Duodenal mucosa (tissue), 2 donors: ENCODE results near the gene FRMD4A.
"Not testable (repeated sequence)": the region's sequence is repeated elsewhere in the genome, so short reads cannot be mapped to it uniquely, and the experiment has no call there.

Experiments used
- H3K27ac ChIP-seq: one replicate; pipeline ENCODE4 v1.7.0; 2013; ENCODE audit warnings: low read depth, low read length
- H3K27me3 ChIP-seq, 2 donors: one replicate each; pipeline ENCODE4 v1.7.0; 2013; ENCODE audit warnings: low read length in 2 of 2, control low read depth in 1 of 2; ENCODE audit not compliant: insufficient read depth in 2 of 2, control insufficient read depth in 1 of 2
- H3K36me3 ChIP-seq, 2 donors: one replicate each; pipeline ENCODE4 v1.7.0; 2013; ENCODE audit warnings: low read length in 2 of 2, control low read depth in 1 of 2; ENCODE audit not compliant: insufficient read depth in 2 of 2, control insufficient read depth in 1 of 2
- H3K4me1 ChIP-seq, 2 donors: one replicate each; pipeline ENCODE4 v1.7.0; 2013; ENCODE audit warnings: low read length in 2 of 2, control low read depth in 1 of 2; ENCODE audit not compliant: insufficient read depth in 2 of 2, control insufficient read depth in 1 of 2
- H3K4me3 ChIP-seq, 2 donors: one replicate each; pipeline ENCODE4 v1.7.0; 2013; ENCODE audit warnings: low read length in 2 of 2, low read depth in 1 of 2
- H3K9ac ChIP-seq, 2 donors: one replicate each; pipeline ENCODE4 v1.7.0; 2013; ENCODE audit warnings: low read length in 2 of 2, low read depth in 1 of 2
- H3K9me3 ChIP-seq, 2 donors: one replicate each; pipeline ENCODE4 v1.7.0; 2013; ENCODE audit warnings: low read length in 2 of 2, control low read depth in 1 of 2; ENCODE audit not compliant: control insufficient read depth in 1 of 2

Gene FRMD4A

GRCh38 chr10:14050598-14050997 lies 280.1 kb downstream of the FRMD4A start:
- Histone ChIP-seq H3K36me3 (no peaks in the 10 kb centered on the region), H3K9ac (no peak overlapping the region), H3K4me3 (no peak overlapping the region), H3K27ac (no peak overlapping the region), H3K9me3 (no peaks in the 10 kb centered on the region), H3K4me1 (no peaks in the 10 kb centered on the region), H3K27me3 (no peaks in the 10 kb centered on the region)

GRCh38 chr10:14048930-14049613 lies 281.7 kb downstream of the FRMD4A start:
- Histone ChIP-seq H3K27ac (no peak overlapping the region), H3K27me3 (no peaks in the 10 kb centered on the region), H3K4me3 (no peak overlapping the region), H3K9me3 (no peaks in the 10 kb centered on the region), H3K36me3 (no peaks in the 10 kb centered on the region), H3K4me1 (no peaks in the 10 kb centered on the region), H3K9ac (no peak overlapping the region)

GRCh38 chr10:14047431-14047830 lies 283.3 kb downstream of the FRMD4A start:
- Histone ChIP-seq H3K27me3 (no peaks in the 10 kb centered on the region), H3K9me3 (no peaks in the 10 kb centered on the region), H3K9ac (no peak overlapping the region), H3K36me3 (no peaks in the 10 kb centered on the region), H3K4me3 (no peak overlapping the region), H3K27ac (no peak overlapping the region), H3K4me1 (no peaks in the 10 kb centered on the region)

GRCh38 chr10:14042051-14042450 lies 288.7 kb downstream of the FRMD4A start:
- not testable (repeated sequence) for H3K4me3 ChIP-seq, H3K4me1 ChIP-seq, H3K27me3 ChIP-seq, H3K9ac ChIP-seq, H3K9me3 ChIP-seq, H3K36me3 ChIP-seq, H3K27ac ChIP-seq

GRCh38 chr10:14040787-14041631 lies 289.7 kb downstream of the FRMD4A start:
- Histone ChIP-seq H3K4me3 (peak overlapping the region in 1 of 2 donors; percentile 4), H3K4me1 (peaks cover 0 to 6% of the 10 kb centered on the region in 2 donors), H3K27ac (no peak overlapping the region), H3K9me3 (no peaks in the 10 kb centered on the region), H3K9ac (no peak overlapping the region), H3K36me3 (no peaks in the 10 kb centered on the region), H3K27me3 (no peaks in the 10 kb centered on the region)

- H3K9ac ChIP-seq = no peak overlapping the region
- no peak overlapping the region for H3K4me3 ChIP-seq
- H3K4me1 ChIP-seq = peaks cover 0 to 6% of the 10 kb centered on the region in 2 donors
- H3K27me3 ChIP-seq = no peaks in the 10 kb centered on the region
- no peaks in the 10 kb centered on the region for H3K36me3 ChIP-seq
- H3K9me3 ChIP-seq = no peaks in the 10 kb centered on the region
- no peak overlapping the region for H3K27ac ChIP-seq
These were observed 290.6 kb downstream of the FRMD4A start for GRCh38 chr10:14039968-14040668.

- Histone ChIP-seq H3K36me3 (no peaks in the 10 kb centered on the region), H3K4me1 (peaks cover 0 to 4% of the 10 kb centered on the region in 2 donors), H3K27me3 (no peaks in the 10 kb centered on the region), H3K27ac (no peak overlapping the region), H3K4me3 (no peak overlapping the region), H3K9ac (no peak overlapping the region), H3K9me3 (no peaks in the 10 kb centered on the region)
These were observed 294.5 kb downstream of the FRMD4A start for GRCh38 chr10:14036233-14036632.

GRCh38 chr10:14035506-14035905 lies 295.2 kb downstream of the FRMD4A start:
- Histone ChIP-seq H3K4me1 (peaks cover 0 to 4% of the 10 kb centered on the region in 2 donors), H3K27me3 (no peaks in the 10 kb centered on the region)

GRCh38 chr10:14032406-14032998 lies 298.2 kb downstream of the FRMD4A start:
- Histone ChIP-seq H3K27me3 (no peaks in the 10 kb centered on the region), H3K9me3 (no peaks in the 10 kb centered on the region), H3K36me3 (no peaks in the 10 kb centered on the region), H3K27ac (no peak overlapping the region), H3K4me1 (peaks cover 0 to 4% of the 10 kb centered on the region in 2 donors), H3K4me3 (no peak overlapping the region), H3K9ac (no peak overlapping the region)

More at GRCh38 chr10:14035506-14035905, 295.2 kb downstream of the FRMD4A start:
- Histone ChIP-seq H3K9ac (no peak overlapping the region), H3K4me3 (no peak overlapping the region), H3K27ac (no peak overlapping the region), H3K9me3 (no peaks in the 10 kb centered on the region), H3K36me3 (no peaks in the 10 kb centered on the region)

- Histone ChIP-seq H3K9me3 (no peaks in the 10 kb centered on the region), H3K27me3 (no peaks in the 10 kb centered on the region), H3K4me3 (no peak overlapping the region), H3K9ac (no peak overlapping the region), H3K4me1 (no peaks in the 10 kb centered on the region), H3K36me3 (no peaks in the 10 kb centered on the region), H3K27ac (no peak overlapping the region)
These were observed 304.4 kb downstream of the FRMD4A start for GRCh38 chr10:14026325-14026724.
